ENCODE data around the gene CTRB2. TPM values are rescaled to one million over a fixed set of nuclear protein-coding genes. Genes with fewer than 3 reads are reported as not detected.
A peak's percentile ranks its signal among the peaks of the same experiment; 100 is the strongest.
"Not testable (repeated sequence)": the region's sequence is repeated elsewhere in the genome, so short reads cannot be mapped to it uniquely, and the experiment has no call there.

CTRB2 gene
- total RNA-seq, 6 donors from 2014 or later, result 9.8 to 15.9 TPM; not detected in 4

DNA sequence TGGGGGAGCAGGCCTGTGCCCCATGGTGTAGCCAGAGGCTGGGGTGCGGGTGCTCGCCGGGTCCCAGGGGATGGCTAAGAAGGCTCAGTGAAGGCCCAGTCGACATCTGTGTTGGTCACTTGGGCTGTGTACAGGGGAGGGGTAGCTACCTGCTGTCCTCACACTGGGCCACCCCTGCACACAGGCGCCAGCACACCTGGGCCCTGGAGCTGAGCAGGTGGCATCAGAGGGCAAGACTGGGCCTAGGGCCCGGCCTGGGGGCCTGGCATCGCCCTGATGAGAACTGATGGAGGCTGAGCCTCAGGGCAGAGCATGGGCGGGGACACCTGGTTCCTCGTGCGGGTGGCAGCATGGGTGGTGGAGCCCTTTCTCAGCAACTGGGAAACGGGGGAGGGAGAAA is 870 bp upstream of the CTRB2 start:
- DNase-seq, result peak in 1 of 2 donors; percentile 65
- Histone ChIP-seq H3K36me3 (no peaks in the 10 kb centered on the region), H3K27ac (no peak overlapping the region), H3K4me3 (no peak overlapping the region), H3K9me3 (no peaks in the 10 kb centered on the region), H3K4me1 (no peaks in the 10 kb centered on the region), H3K27me3 (no peaks in the 10 kb centered on the region)
- TF ChIP-seq POLR2A (IDR thresholded peaks at IDR 0.05), result no peak
- TF ChIP-seq, protein P1, sequence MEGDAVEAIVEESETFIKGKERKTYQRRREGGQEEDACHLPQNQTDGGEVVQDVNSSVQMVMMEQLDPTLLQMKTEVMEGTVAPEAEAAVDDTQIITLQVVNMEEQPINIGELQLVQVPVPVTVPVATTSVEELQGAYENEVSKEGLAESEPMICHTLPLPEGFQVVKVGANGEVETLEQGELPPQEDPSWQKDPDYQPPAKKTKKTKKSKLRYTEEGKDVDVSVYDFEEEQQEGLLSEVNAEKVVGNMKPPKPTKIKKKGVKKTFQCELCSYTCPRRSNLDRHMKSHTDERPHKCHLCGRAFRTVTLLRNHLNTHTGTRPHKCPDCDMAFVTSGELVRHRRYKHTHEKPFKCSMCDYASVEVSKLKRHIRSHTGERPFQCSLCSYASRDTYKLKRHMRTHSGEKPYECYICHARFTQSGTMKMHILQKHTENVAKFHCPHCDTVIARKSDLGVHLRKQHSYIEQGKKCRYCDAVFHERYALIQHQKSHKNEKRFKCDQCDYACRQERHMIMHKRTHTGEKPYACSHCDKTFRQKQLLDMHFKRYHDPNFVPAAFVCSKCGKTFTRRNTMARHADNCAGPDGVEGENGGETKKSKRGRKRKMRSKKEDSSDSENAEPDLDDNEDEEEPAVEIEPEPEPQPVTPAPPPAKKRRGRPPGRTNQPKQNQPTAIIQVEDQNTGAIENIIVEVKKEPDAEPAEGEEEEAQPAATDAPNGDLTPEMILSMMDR (IDR thresholded peaks at IDR 0.05), result no peak
- no peak for TF ChIP-seq POLR2AphosphoS5 (IDR thresholded peaks at IDR 0.05)
- no peak for TF ChIP-seq EP300 (IDR thresholded peaks at IDR 0.05)
- peak in 1 of 2 donors; percentile 15 for ATAC-seq (ENCODE audit: low FRiP score in 2 of 2)
- WGBS, 2 donors, result 89 to 95% methylated on average over 9 to 11 of the region's 11 CpGs

DNA sequence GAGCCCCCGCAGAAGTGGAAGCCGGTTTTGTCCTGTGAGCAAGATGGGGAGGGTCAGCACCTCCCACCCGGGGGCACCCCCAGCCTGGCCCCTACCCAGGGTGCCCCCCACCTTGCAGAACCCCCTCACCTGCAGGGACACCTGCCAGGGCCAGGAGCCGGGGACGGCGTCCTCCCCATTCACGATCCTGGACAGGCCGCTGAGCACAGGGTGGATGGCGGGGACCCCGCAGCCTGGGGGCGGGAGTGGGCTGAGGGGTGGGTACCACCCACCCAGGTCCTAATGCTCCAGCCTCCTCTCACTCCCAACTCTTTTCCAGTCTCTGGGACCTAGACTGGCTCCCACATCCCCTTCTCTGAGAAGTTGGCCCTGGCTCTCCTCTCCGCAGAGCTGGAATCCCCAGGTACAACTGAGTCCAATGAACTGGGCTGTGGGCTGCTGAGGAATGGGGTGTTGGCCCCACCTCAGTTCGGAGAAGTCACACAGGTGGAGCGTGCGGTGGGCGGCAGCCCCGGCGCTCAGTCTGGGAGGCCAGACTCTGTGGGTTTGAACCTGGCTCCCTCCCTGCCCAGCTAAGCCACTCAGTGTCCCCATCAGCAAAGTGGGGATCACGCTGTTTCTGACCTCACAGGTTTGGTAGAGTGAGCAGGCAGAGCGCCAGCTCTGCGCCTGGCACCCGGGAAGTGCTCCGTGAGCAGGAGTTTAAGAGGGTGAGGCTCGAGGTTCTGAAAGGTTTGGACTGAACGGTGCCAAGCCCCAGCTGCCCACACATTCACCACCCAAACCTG is 806 bp downstream of the CTRB2 start:
- WGBS, 2 donors, result 77 to 80% methylated on average over 10 to 19 of the region's 25 CpGs
- not testable (repeated sequence) for H3K4me1 ChIP-seq, H3K4me3 ChIP-seq, H3K27me3 ChIP-seq, H3K36me3 ChIP-seq, H3K27ac ChIP-seq, H3K9me3 ChIP-seq
- DNase-seq, result peak in 1 of 2 donors; percentile 65
- ATAC-seq (ENCODE audit: low FRiP score in 2 of 2), result peak; percentile 4 to 6

DNA sequence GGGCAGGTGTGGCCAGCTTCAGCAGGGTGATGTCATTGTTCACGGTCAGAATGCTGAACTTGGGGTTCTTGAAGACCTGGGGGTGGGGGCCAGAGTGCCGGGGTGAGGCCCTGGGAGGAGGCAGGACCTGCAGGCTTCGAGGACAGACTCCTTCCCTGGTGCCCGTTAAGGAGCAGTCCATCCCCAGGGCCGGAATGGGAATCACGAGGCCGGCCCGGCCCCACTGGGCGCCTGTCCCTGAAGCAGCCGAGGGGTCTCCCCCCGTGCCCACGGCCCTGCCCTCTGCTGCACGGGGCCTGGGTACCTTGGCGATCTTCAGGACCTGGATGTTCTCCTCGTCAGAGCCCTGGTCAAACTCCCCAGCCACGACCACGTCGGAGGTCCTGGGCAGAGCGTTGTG is 1.5 kb downstream of the CTRB2 start:
- H3K27me3 ChIP-seq; H3K9me3 ChIP-seq; ATAC-seq (ENCODE audit: low FRiP score in 2 of 2); H3K4me3 ChIP-seq; H3K4me1 ChIP-seq; H3K36me3 ChIP-seq; H3K27ac ChIP-seq: not testable (repeated sequence)
- peak in 1 of 2 donors; percentile 66 for DNase-seq
- WGBS, 2 donors, result no CpG with 5 or more reads among the region's 19 CpGs

DNA sequence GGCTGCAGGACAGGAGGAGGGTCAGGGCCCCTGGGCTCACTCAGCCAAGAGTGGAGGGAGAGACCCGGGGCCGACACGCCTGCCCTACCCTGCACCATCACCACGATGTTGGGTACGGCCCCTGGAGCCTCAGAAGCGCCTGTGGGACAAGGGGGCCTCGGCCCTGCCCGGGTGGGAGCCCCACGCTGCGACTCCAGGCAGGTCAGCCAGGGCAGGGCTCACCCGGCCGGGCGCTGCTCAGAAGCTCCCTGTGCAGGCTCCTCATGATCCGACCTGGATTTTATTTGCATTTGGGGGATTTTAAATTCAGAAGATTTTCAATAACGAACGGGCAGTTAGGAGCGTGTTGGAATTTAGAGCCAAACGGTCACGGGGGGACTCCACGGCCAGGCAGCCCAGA is 2.1 kb downstream of the CTRB2 start:
- not testable (repeated sequence) for DNase-seq; H3K9me3 ChIP-seq; H3K27ac ChIP-seq; H3K4me3 ChIP-seq; H3K4me1 ChIP-seq; ATAC-seq (ENCODE audit: low FRiP score in 2 of 2); H3K36me3 ChIP-seq; H3K27me3 ChIP-seq
- no CpG with 5 or more reads among the region's 20 CpGs for WGBS, 2 donors

DNA sequence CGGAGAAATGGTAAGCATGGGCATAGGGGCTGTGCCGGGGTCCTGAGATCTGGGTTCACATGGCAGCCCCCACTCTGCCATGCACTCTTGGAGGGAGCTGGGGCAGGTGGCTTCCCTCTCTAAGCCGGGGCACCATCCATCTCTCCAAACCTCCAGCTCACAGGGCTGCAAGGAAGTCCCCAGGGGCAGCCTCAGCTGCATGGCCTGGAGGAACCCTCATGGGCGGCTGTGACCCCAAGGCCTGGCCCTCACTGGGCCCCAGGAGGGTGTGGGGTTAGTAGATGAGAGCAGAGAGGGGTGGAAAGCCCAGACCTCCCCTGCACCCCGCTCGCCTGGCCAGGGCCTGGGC is 2.6 kb downstream of the CTRB2 start:
- Histone ChIP-seq H3K27ac (no peak overlapping the region), H3K9me3 (no peaks in the 10 kb centered on the region), H3K27me3 (no peaks in the 10 kb centered on the region), H3K4me3 (no peak overlapping the region), H3K36me3 (no peaks in the 10 kb centered on the region), H3K4me1 (peaks cover 0 to 3% (median 1%) of the 10 kb centered on the region in 4 donors)
- DNase-seq (peak in 1 of 2 donors; percentile 44), ATAC-seq (ENCODE audit: low FRiP score in 2 of 2) (no peak)
- WGBS, 2 donors, result 88 to 100% methylated on average over 2 to 4 of the region's 6 CpGs
- TF ChIP-seq, protein P1 (IDR thresholded peaks at IDR 0.05), result no peak
- TF ChIP-seq POLR2AphosphoS5 (IDR thresholded peaks at IDR 0.05), result no peak
- no peak for TF ChIP-seq EP300 (IDR thresholded peaks at IDR 0.05)
- TF ChIP-seq POLR2A (IDR thresholded peaks at IDR 0.05), result no peak

DNA sequence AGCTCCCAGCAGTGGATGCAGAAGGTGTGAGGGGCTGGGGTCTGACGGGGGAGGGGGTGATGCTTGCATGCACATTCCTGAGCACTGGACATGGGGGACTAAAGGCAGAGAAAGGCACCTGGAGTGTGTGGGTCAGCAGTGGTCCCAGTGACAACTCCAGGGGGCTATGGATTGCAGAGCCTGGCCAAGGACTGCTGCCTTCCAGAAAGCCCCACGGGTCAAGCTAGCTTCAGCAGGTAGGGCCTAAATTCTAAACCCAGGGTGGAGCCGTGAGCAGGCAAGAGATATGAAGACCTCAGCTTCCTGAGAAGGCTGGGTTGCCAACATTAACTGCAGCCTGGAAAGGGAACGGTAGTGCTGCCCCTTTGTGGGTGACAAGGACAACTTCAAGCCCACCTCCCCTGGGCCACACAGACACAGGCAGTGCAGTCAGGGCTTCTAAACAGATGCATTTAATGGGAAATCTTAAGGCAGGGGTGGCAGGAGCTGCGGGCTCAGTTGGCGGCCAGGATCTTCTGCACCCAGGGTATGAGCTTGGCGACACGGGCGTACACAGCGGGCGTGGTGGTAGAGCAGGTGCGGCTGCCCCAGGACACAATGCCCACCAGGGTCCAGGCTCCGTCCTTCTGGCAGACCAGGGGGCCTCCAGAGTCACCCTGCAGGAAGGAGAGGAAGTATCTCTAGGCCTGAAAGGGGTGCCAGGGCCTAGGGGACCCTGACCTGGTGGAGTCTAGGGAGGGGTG is 3.1 kb downstream of the CTRB2 start:
- DNase-seq (peak in 1 of 2 donors; percentile 35), ATAC-seq (ENCODE audit: low FRiP score in 2 of 2) (no peak)
- no peaks in the 10 kb centered on the region for H3K9me3 ChIP-seq
- peaks cover 0 to 6% (median 1%) of the 10 kb centered on the region in 4 donors for H3K4me1 ChIP-seq
- TF ChIP-seq POLR2AphosphoS5 (IDR thresholded peaks at IDR 0.05) (no peak), POLR2A (IDR thresholded peaks at IDR 0.05) (no peak), EP300 (IDR thresholded peaks at IDR 0.05) (no peak)
- TF ChIP-seq, protein P1 (IDR thresholded peaks at IDR 0.05), result no peak
- WGBS, 2 donors, result 83 to 84% methylated on average over 4 to 13 of the region's 13 CpGs
- H3K4me3 ChIP-seq, result no peak overlapping the region
- H3K36me3 ChIP-seq, result no peaks in the 10 kb centered on the region
- H3K27me3 ChIP-seq, result no peaks in the 10 kb centered on the region
- no peak overlapping the region for H3K27ac ChIP-seq
